Kidney tubule cell (primary cell): ENCODE data around the gene THEMIS2.

Experiments
- DNase-seq: peaks from one replicate; pipeline ENCODE4 v3.0.0-alpha.2; 2018; ENCODE audit warnings: low spot score

The THEMIS2 gene

GRCh38 chr1:27885621-27886352 lies 13.4 kb downstream of the THEMIS2 start:
- no peak for DNase-seq

DNA sequence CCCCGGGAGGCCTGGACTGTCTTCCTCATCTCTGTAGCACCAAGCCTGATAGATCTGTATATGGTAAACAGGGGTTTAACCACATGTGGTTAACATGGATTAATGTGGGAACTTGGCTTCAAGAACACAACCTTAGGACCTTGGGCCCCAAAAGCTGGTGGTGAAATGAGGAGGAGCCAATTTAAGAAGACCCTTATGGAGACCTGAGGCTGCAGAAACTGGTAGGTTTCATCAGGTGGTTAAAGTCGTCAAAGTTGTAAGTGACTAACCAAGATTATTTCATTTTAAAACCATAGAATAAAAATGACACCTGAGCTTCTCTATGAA lies 14.0 kb downstream of the THEMIS2 start:
- no peak for DNase-seq

GRCh38 chr1:27886744-27887143 lies 14.4 kb downstream of the THEMIS2 start:
- no peak for DNase-seq

DNA sequence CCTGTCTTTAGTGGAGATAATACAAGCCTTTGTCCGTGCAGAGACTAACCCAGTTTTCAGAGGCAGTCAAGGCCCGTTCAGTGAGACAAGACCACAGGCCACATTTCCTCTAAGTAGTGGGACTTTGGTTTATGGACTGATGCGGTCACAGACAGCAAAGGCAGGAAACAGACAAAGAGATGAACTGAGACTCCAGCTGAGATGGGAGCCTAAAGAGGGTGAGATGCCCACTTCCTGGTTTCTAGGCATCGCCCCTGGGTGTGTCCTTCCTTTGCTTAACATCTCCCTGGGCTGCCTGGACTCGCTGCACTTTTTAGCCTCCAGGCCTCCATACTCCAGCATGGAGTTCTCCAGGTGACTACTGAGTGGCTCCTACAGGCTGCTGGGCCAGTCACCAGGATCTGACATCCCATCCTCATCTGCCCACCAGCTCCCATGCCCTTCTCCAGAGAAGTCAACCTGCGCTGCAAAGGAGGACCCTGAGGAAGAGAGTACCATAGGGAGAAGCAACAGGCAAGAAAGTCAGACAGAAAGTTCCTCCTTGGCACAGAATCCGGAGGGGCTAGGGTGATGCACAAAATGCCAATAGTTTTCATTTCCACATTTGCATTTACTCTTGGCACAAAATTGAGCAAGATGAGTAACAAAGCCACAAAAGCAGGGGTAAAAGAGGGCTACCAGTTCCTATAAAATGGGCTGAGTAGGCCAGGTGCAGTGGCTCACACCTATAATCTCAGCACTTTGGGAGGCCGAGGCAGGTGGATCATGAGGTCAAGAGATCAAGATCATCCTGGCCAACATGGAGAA lies 15.1 kb downstream of the THEMIS2 start:
- DNase-seq, result no peak

- DNase-seq, result no peak
These were observed 17.2 kb downstream of the THEMIS2 start for GRCh38 chr1:27889506-27889905.

DNA sequence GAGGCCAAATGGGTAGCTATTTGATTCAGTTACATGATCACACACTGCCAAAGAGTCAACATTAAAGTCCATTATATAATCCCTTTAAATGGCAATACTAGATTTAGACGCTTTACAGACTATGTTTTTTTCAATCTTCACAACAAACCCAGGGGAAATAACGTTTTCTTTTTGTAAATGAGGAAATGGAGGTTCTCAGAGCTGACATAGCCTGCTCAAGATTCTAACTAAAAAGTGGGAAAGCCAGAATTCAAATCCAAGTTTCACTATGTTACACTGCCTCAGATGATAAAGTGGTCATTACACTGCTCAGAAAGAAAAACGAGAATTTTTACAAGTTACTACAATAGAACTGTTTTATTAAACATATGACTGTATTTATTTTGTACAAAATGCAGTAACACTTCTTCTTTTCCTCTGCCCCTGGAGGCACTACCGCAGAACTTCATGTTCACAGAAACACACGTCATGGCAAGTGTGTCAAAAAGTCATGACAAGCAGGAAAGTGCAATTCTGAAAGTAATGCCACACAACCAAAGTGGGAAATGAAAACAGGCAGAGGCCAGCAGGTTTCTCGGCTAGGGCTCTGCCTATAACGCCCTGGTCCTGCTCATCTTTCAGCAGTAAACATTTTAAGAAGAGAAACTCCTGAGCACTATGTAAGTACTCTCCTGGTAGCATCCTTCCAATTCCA lies 19.0 kb downstream of the THEMIS2 start:
- no peak for DNase-seq

GRCh38 chr1:27894521-27894920 lies 22.2 kb downstream of the THEMIS2 start:
- DNase-seq, result no peak

- no peak for DNase-seq
These were observed 34.4 kb downstream of the THEMIS2 start for GRCh38 chr1:27906759-27907158.

- no peak for DNase-seq
These were observed 40.1 kb downstream of the THEMIS2 start for GRCh38 chr1:27912429-27912828.

- no peak for DNase-seq
These were observed 42.8 kb downstream of the THEMIS2 start for GRCh38 chr1:27915082-27915575.

GRCh38 chr1:27922272-27922671 lies 49.9 kb downstream of the THEMIS2 start:
- no peak for DNase-seq

DNA sequence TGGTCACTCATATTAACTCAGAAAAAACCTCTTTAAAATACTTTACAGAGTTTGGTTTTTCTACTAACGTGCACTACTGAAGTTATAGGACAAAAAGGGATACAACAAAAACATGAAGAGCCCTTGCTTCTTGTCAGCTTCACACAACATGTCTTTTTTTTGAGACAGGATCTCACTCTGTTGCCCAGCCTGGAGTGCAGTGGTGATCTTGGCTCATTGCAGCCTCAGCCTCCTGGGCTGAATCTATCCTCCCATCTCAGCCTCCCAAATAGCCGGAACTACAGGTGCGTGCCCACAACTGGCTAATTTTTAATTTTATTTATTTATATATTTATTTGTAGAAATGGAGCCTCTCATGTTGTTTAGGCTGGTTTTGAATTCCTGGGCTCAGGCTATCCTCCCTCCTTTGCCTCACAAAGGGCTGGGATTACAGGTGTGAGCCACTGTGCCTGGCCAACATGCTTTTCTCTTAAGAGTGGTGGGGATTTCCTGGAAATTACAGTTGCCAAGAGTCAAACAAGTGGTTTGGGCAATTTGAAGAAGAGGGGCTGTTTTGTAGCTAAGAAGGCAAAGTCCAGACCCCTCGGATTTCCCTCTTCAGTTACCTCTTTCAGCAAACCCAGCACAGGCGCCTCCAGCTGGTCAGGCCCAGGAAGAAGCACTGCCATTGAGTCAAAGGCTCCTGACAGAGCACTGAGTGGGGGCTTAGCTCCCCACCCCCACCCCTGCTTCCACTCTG lies 56.0 kb downstream of the THEMIS2 start:
- no peak for DNase-seq

- no peak for DNase-seq
These were observed 58.8 kb downstream of the THEMIS2 start for GRCh38 chr1:27931184-27931583.

- DNase-seq, result no peak
These were observed 59.4 kb downstream of the THEMIS2 start for GRCh38 chr1:27931759-27932158.

GRCh38 chr1:27934818-27935549 lies 62.6 kb downstream of the THEMIS2 start, which contains the start of gene SMPDL3B:
Gene SMPDL3B, plus strand, starts transcription at chr1:27935000. Its CDS starts 184 bp downstream, at chr1:27935184.
- DNase-seq, result peak; percentile 88

DNA sequence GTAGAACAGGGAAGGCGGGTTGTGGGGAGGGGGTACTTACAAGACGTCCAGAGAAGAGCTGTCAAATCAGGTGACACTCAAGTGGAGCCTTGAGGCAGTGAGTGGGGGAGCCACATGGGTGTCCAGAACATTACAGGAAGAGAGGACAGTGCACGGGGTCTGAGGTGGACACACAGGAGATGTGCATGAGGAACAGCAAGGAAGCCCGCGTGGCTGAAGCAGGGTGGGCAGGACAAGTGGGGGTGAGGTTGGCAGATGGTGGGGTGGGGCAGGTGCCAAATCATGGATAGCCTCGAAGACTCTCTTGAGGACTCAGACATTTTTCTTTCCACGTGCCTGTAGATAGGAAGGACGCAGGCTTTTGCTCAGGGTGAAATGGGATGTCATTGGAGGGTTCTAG lies 63.4 kb downstream of the THEMIS2 start:
- peak; percentile 8 for DNase-seq
